Glomerular visceral epithelial cell (primary cell): ENCODE data around the gene ZNF423.
"Not testable (repeated sequence)": the region's sequence is repeated elsewhere in the genome, so short reads cannot be mapped to it uniquely, and the experiment has no call there.

Experiments used
- DNase-seq: peaks from one replicate; pipeline ENCODE4 v3.0.0-alpha.2; 2016; ENCODE audit errors: extremely low spot score

ZNF423 gene

DNA sequence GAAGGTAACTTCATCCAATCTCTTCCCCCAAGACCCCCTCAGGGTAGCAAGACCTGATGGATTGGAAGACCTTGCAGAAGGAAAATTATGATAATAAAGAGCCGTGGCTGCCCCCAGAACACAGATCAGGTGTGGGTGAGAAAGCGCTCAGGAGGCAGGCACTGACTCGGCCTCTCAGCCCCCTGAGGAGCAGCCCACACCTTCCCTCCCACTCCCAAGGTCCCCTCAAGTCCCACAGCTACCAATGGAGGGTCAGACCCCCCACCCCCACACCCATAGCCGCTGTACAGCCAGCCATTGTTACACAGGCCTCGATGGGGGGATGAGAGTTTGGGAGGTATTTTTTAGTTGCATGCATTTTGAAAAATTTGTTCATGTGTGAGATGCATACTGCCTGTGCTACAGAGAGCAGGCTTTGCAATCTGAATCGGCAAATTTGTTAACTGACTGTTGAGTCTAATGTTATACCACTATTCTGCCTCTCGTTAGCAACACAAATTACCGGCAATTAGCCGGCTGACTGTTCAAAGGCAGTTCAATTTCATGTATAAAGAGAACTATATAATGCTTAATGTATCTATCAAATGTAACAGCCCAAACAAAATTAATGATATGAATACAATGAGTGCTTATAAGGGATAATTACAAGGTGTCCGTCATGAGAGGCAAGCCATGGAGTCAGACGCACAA is 270.6 kb downstream of the ZNF423 start:
- no peak for DNase-seq

DNA sequence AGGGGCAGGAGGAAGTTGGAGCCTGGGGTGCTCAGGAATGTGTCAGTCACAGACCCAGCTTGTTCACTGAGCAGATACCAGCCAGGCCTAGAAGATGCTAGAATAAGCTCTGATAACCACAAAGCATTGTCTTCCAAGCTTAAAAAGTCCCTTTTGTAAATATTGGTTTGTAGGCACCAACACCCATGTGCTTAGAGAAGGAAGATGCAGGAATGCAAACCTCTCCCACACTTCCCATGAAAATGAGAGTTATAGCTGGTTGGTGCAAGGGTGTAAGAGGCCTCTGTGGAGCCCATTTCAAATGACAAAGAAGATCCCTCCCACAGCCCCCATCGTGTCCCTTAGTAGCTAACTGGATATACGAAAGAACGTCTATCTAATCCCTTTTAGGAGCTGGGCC is 272.0 kb downstream of the ZNF423 start:
- no peak for DNase-seq

DNA sequence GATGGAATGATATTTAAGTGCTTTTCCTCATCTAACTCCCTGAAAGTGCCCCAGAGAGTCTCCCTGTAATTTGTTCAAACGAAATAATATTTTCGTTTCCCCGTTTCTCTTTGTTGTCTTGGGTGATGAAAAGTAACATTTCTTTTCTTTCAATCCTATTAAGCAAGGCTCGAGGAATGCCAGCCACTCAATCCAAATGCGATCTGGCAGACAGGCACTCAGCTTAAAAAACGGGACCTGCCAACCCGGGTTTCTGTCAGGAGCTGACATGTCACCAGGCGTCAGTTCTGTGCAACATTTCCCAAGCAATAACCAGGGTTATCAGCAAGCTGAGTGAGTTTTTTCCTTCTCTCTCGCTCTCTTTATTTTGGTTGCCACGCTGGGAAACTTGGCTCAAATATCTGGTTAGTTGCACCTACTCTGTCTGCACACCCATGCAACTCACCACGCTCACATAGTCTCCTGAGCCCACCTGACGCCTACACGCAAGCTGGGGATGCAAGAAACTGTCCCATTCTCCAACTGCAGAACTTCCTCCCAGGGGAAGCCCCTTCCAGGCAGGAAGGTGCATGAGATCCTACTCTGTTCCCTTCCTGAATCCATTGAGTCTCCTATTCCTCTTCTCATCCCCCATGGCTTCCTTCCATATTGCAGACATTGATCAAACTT is 274.1 kb downstream of the ZNF423 start:
- no peak for DNase-seq

DNA sequence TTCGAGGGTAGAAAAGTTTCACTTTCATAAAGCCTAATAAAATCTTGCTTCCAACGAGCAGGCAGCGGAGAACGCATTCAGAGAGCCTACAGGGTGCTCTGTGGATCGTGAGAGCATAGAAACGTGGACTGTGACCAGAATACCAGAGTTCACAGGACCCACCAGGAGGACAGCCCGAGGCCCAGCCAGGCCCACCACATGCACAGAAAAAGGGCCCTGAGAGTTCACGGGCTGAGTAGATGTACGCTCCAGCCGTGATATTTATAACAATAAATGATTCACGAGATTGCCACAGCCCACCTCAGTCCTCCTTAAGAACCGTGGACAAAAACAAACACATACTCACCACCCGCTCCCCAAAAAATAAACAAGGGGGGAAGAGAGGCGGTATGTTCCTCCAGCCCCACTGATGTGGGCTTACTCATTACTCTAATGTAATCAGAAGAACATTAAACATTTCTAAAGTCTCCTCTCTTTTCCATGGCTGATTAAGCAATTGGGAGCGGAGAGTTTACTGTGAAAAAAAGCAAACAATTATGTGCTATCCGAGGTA is 275.1 kb downstream of the ZNF423 start:
- no peak for DNase-seq

DNA sequence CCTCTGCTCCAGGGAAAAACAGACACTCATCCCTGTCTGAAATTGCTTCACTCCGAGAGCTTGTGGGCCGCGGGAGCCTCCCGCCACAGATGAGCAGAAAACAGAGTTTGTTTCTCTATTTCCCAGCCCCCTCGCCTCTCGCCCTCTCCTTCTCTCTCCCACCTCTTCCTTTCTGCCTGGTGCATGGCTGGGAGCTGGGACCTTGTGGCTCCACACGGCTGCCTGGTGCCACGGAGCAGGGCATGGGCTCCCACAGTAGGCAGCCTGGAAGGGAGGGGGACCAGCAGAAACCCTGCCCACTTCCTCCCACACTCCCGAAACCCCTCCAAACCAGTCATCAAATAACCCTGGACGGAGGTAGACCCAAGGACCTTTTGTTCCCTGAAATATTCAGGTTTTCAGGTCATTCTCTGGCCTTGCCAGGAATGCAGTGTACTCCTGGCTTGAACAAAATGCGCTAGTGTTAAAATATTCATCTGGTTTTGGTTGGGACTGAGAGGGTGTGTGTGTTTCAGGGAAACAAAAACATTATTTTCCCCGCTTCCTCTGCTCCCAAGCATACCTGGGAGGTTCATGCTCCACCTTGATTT is 277.4 kb downstream of the ZNF423 start:
- DNase-seq: no peak

DNA sequence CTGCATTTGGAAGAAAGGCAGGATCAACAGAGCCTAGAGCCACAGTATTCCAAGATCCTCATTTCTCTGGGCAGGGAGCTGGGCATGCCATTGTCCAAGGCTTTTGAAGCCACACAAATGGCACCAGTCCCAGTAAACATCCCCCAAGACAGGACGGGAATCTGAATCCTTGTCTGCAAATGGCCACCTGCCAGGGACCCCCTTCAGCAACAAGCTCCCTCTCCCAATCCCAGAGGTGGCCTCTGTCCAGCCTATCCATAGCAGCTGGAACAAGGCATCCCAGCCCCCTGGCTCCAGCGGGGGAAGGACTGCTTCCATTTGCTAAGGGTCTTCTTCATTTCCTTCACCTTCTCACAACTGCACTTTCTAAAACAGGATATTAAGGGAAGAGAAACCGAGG is 277.9 kb downstream of the ZNF423 start:
- no peak for DNase-seq

GRCh38 chr16:49576941-49577340 is 279.0 kb downstream of the ZNF423 start:
- no peak for DNase-seq

DNA sequence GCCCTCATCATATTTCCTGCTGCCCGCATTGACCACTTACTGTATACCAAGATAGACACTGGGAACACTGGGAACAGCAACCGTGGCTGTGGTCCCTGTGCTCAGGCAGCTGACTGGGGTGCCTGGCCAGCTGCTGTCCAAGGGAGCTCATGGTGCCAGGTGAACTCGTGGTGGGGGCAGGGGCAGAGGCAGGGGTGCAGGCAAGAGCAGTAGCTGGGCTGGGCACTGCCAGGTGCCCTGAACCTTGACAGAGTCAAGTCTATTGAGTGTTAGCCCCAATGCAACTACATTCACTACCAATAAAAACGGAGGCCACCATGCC is 279.8 kb downstream of the ZNF423 start:
- DNase-seq: no peak

GRCh38 chr16:49575346-49576172 is 280.4 kb downstream of the ZNF423 start:
- DNase-seq: no peak

DNA sequence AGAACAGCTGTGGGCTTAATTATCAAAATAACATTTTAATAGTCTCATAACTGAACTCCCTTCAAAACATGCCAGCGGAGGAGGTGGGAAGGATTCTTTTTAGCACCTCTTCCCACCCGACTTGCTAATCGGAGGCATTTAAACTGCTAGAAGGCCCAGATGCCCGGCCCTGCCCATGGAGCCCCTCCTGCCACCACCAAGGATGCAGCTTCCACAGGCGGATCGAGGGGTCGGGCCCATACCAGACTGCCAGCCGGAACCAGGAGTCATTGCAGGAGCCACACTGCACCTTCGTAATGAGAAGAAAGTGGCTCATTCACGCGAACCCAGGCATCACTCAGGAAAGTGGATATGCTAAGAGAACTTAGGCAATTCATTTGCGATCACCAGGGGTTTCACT is 281.1 kb downstream of the ZNF423 start:
- no peak for DNase-seq

GRCh38 chr16:49567950-49568349 is 288.0 kb downstream of the ZNF423 start:
- no peak for DNase-seq

GRCh38 chr16:49566432-49566831 is 289.5 kb downstream of the ZNF423 start:
- DNase-seq: no peak

DNA sequence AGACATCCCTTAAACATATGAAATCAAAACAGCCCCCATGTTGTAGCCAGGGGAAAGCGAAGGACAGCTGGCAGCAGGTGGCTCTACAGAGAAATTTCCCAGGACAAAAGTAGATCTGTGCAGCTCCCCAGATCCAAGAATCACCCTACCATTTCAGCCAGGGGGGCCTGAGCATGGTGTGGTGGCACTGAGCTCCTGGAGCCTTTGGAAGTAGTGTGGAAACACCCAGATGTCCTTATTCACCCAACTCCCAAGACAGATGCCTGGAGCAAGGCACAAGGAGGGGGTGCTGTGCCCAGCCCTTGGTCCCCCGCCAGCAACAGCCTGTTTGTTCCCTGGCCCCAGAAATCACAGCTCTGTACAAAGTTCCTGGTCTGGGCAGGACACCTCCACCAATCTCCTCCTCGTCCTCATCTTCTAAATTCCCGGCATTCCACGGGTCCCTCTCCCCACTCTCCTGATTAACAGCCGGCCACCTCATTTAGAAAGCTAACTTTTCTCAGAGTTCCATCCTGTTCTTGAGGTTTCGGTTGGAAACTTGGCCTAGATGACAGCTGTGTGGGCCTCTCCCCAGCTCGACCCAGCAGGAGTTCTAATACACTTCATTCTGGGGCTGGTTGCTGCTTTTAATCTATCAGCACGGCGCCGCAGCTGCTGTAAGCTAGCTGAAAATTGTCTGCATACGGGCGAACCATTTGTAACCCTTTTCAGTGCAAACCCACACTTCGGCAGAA is 291.2 kb downstream of the ZNF423 start:
- no peak for DNase-seq

DNA sequence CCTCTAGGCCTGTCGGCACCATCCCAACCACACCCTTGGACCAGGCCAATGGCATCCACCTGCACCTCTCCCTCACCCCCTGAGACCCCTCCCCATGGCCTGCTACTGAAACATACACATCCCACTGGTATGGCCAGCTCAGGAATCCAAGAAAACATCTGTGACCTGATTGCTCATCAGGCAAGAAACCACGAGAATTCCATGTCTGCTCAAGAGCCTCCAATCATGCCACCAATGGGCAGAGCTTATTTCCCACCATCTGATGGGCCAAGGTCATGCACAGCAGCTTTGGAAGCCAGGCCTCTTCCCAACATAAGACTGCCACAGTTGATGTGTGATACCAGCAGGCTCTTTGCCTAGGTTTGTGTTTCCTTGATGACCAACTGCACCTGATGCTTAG is 292.2 kb downstream of the ZNF423 start:
- DNase-seq: no peak

- not testable (repeated sequence) for DNase-seq
Measured at GRCh38 chr16:49562894-49563293, 293.0 kb downstream of the ZNF423 start.

DNA sequence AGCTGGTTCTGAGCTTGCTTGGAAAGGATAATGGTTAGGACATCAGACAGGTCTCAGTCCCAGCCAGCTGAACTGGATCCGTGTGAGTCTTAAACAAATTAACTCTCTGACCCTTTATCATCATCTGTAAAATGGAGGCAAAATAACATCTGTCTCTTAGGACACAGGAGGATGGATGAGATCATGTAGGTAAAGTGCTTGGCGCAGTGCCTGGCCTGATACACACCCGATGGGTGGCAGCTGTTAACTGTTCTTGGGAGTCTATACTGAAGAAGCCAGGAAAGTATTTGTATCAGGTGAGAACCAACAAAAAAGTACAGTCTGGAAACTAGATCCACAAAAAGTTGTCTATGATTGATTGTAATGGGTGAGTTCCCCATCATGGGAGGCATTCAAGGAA is 293.7 kb downstream of the ZNF423 start:
- no peak for DNase-seq

GRCh38 chr16:49560004-49560830 is 295.7 kb downstream of the ZNF423 start:
- no peak for DNase-seq

GRCh38 chr16:49559242-49559641 is 296.7 kb downstream of the ZNF423 start:
- DNase-seq: no peak

DNA sequence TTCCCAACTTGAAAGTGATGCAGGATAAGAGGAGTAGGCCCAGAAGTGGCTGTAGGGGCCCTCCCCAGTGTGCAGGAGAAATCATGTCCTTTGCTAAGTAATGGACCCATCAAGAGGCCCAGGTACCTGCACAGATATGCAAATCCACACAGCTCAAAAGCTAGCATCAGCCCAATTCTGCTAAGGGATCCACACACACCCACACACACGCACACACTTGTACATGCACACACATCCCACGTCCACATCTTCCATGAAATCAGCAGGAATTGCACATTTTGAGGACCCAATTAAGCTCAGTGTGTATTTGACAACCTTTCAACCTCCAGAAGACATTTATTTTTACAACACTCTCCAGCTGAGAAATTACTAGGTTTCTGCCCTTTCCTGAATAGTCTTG is 297.5 kb downstream of the ZNF423 start:
- DNase-seq: no peak

DNA sequence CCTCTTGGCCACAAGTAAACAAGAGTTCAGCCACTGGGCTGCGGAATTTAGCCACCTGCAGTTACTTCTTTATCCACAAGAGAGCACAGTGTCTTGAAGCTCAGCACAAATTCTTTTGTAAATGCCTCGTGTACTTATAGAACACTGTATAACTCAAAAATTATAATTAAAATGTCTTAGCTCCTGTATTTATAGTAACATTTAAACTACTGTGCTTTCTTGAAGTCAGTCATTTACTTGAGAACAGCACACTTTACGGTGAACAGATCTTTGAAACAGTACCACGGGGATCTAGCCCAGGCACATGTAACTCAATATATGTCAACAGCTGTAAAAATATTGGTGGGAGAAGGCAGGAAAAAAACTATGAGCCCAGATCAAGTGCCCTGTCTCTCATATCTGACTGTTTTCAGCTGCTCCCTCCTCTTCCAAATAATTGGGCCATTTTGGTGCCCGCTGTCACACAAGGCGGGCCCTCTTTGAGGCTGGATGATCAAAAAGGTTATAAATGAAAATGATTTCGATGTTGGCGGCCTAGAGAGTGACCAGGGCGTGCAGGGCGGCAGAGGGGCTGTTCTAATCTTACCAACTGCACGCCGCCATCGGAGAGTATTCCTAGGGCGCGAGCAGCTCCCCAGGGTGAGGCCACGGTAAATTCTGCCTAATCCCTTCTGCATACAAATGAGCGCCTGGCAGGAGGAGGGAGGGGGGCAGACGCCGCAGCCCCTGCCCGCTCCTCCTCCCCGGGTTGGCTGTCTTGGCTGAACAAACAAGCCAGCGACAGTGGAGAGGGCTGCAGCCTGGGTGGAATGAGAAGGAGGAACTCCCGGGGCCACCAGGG is 299.1 kb downstream of the ZNF423 start:
- no peak for DNase-seq
